HUES48 (cell line): ENCODE results near the gene MBOAT7.
"Not testable (repeated sequence)": the region's sequence is repeated elsewhere in the genome, so short reads cannot be mapped to it uniquely, and the experiment has no call there.

Experiments
- H3K27ac ChIP-seq: one replicate; pipeline ENCODE4 v1.7.0; 2013; ENCODE audit warnings: low read depth, low read length, inconsistent platforms
- H3K27me3 ChIP-seq: 2 replicates; pipeline ENCODE4 v1.6.1; 2013; ENCODE audit warnings: mild to moderate bottlenecking, low read length; ENCODE audit not compliant: control insufficient read depth, insufficient read depth
- H3K36me3 ChIP-seq: 2 replicates; pipeline ENCODE4 v1.6.1; 2013; ENCODE audit warnings: low read length; ENCODE audit not compliant: control insufficient read depth, insufficient read depth
- H3K4me1 ChIP-seq: 2 replicates; pipeline ENCODE4 v1.6.1; 2013; ENCODE audit warnings: mild to moderate bottlenecking, low read length; ENCODE audit not compliant: control insufficient read depth, insufficient read depth
- H3K4me3 ChIP-seq: 2 replicates; pipeline ENCODE4 v1.5.1; 2013; ENCODE audit warnings: mild to moderate bottlenecking, low read depth, low read length
- H3K9ac ChIP-seq: 2 replicates; pipeline ENCODE4 v1.6.1; 2013; ENCODE audit warnings: mild to moderate bottlenecking, low read depth, low read length, moderate library complexity
- H3K9me3 ChIP-seq: 2 replicates; pipeline ENCODE4 v1.6.1; 2013; ENCODE audit warnings: low read length; ENCODE audit not compliant: control insufficient read depth, insufficient read depth

The MBOAT7 gene

GRCh38 chr19:54189145-54189734, at the start of gene MBOAT7:
MBOAT7 (minus strand) TSS chr19:54189580; CDS start chr19:54188508, 1,072 bp downstream.
- peaks cover 15% of the 10 kb centered on the region for H3K4me1 ChIP-seq
- peak within 1 kb of the TSS; percentile 100 for H3K4me3 ChIP-seq
- H3K27ac ChIP-seq = peak within 1 kb of the TSS; percentile 99
- H3K9me3 ChIP-seq = no peaks in the 10 kb centered on the region
- no peaks in the 10 kb centered on the region for H3K27me3 ChIP-seq
- peaks cover 37% of the 10 kb centered on the region for H3K36me3 ChIP-seq
- H3K9ac ChIP-seq = peak within 1 kb of the TSS; percentile 98

GRCh38 chr19:54233941-54234340, 44.6 kb upstream of the MBOAT7 start:
- Histone ChIP-seq H3K27me3 (peaks cover 9% of the 10 kb centered on the region), H3K9me3 (no peaks in the 10 kb centered on the region), H3K27ac (no peak overlapping the region), H3K4me1 (no peaks in the 10 kb centered on the region), H3K9ac (no peak overlapping the region), H3K4me3 (no peak overlapping the region), H3K36me3 (no peaks in the 10 kb centered on the region)

GRCh38 chr19:54231077-54231931, 41.9 kb upstream of the MBOAT7 start:
- H3K4me1 ChIP-seq = no peaks in the 10 kb centered on the region
- peaks cover 9% of the 10 kb centered on the region for H3K27me3 ChIP-seq
- H3K9ac ChIP-seq = no peak overlapping the region
- no peak overlapping the region for H3K27ac ChIP-seq
- no peaks in the 10 kb centered on the region for H3K36me3 ChIP-seq
- H3K4me3 ChIP-seq = no peak overlapping the region
- no peaks in the 10 kb centered on the region for H3K9me3 ChIP-seq

GRCh38 chr19:54230031-54230430, 40.7 kb upstream of the MBOAT7 start:
- H3K9me3 ChIP-seq = no peaks in the 10 kb centered on the region
- H3K36me3 ChIP-seq = no peaks in the 10 kb centered on the region
- H3K27me3 ChIP-seq = peaks cover 9% of the 10 kb centered on the region
- no peak overlapping the region for H3K27ac ChIP-seq
- no peak overlapping the region for H3K9ac ChIP-seq
- no peaks in the 10 kb centered on the region for H3K4me1 ChIP-seq
- H3K4me3 ChIP-seq = no peak overlapping the region

- H3K9me3 ChIP-seq = no peaks in the 10 kb centered on the region
- H3K4me1 ChIP-seq = no peaks in the 10 kb centered on the region
- H3K27ac ChIP-seq = no peak overlapping the region
- no peak overlapping the region for H3K9ac ChIP-seq
- no peaks in the 10 kb centered on the region for H3K36me3 ChIP-seq
- H3K4me3 ChIP-seq = no peak overlapping the region
- H3K27me3 ChIP-seq = peaks cover 9% of the 10 kb centered on the region
These were observed 39.8 kb upstream of the MBOAT7 start for GRCh38 chr19:54229146-54229545.

- H3K9me3 ChIP-seq, H3K36me3 ChIP-seq, H3K27ac ChIP-seq, H3K9ac ChIP-seq, H3K27me3 ChIP-seq, H3K4me3 ChIP-seq, H3K4me1 ChIP-seq: not testable (repeated sequence)
These were observed 35.2 kb upstream of the MBOAT7 start for GRCh38 chr19:54224619-54225018.

GRCh38 chr19:54223937-54224281, 34.5 kb upstream of the MBOAT7 start:
- not testable (repeated sequence) for H3K27ac ChIP-seq, H3K9me3 ChIP-seq, H3K27me3 ChIP-seq, H3K4me1 ChIP-seq, H3K4me3 ChIP-seq, H3K36me3 ChIP-seq, H3K9ac ChIP-seq

GRCh38 chr19:54223277-54223936, 34.0 kb upstream of the MBOAT7 start:
- not testable (repeated sequence) for H3K4me3 ChIP-seq, H3K9ac ChIP-seq, H3K27me3 ChIP-seq, H3K9me3 ChIP-seq, H3K27ac ChIP-seq, H3K4me1 ChIP-seq, H3K36me3 ChIP-seq

- not testable (repeated sequence) for H3K9me3 ChIP-seq, H3K36me3 ChIP-seq, H3K9ac ChIP-seq, H3K27me3 ChIP-seq, H3K4me3 ChIP-seq, H3K4me1 ChIP-seq, H3K27ac ChIP-seq
These were observed 33.3 kb upstream of the MBOAT7 start, which contains the start of gene LILRB3 for GRCh38 chr19:54222474-54223276. LILRB3 (minus strand) TSS chr19:54223007; CDS start chr19:54222976, 31 bp downstream.

- not testable (repeated sequence) for H3K27ac ChIP-seq, H3K27me3 ChIP-seq, H3K4me1 ChIP-seq, H3K4me3 ChIP-seq, H3K36me3 ChIP-seq, H3K9me3 ChIP-seq, H3K9ac ChIP-seq
These were observed 32.6 kb upstream of the MBOAT7 start for GRCh38 chr19:54221947-54222346.
